SK-N-DZ (cell line): Measurements from ENCODE around the gene AZGP1.

Source experiments
- small RNA-seq, 2 experiments: library from RNA; depleted of rRNA; stranded (forward); fragments of <200 nt; gene quantifications; one replicate each; pipeline ENCODE3, GENCODE V24; 2014

AZGP1 gene

Small RNA genes lying within 50 kb of the gene (small RNA-seq; reads per million reads assigned to genes)
- 0 reads per million in 2 experiments for gene RF00019
- gene RF00561: 0 reads per million in 2 experiments
